HUES48 (cell line): Measurements from ENCODE around the gene NCLN.

Experiments used
- H3K27ac ChIP-seq: one replicate; pipeline ENCODE4 v1.7.0; 2013; ENCODE audit warnings: low read depth, low read length, inconsistent platforms
- H3K27me3 ChIP-seq: 2 replicates; pipeline ENCODE4 v1.6.1; 2013; ENCODE audit warnings: mild to moderate bottlenecking, low read length; ENCODE audit not compliant: control insufficient read depth, insufficient read depth
- H3K36me3 ChIP-seq: 2 replicates; pipeline ENCODE4 v1.6.1; 2013; ENCODE audit warnings: low read length; ENCODE audit not compliant: control insufficient read depth, insufficient read depth
- H3K4me1 ChIP-seq: 2 replicates; pipeline ENCODE4 v1.6.1; 2013; ENCODE audit warnings: mild to moderate bottlenecking, low read length; ENCODE audit not compliant: control insufficient read depth, insufficient read depth
- H3K4me3 ChIP-seq: 2 replicates; pipeline ENCODE4 v1.5.1; 2013; ENCODE audit warnings: mild to moderate bottlenecking, low read depth, low read length
- H3K9ac ChIP-seq: 2 replicates; pipeline ENCODE4 v1.6.1; 2013; ENCODE audit warnings: mild to moderate bottlenecking, low read depth, low read length, moderate library complexity
- H3K9me3 ChIP-seq: 2 replicates; pipeline ENCODE4 v1.6.1; 2013; ENCODE audit warnings: low read length; ENCODE audit not compliant: control insufficient read depth, insufficient read depth

Gene NCLN

DNA sequence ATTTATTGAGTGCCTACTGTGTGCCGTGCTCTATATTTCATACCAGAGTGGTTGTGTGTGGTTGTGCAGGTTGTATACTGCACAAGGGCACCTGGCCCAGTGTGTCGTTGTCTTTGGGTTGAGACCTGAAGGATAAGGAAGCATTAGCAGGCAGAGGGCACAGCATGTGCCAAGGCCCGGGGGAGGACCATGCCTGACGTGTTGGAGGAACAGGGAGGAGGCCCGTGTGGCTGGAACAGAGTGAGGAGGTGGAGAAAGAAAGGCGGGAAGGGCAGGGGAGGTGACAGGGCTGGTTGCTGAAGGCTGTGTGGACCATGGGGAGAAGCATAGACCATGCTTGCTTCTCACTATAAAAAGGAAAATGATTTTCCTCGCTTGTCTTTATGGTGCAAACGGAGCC lies 65.5 kb downstream of the NCLN start:
- Histone ChIP-seq H3K27ac (no peak overlapping the region), H3K4me1 (no peaks in the 10 kb centered on the region), H3K9me3 (no peaks in the 10 kb centered on the region; the same call in 1 of the 2 replicates), H3K27me3 (no peaks in the 10 kb centered on the region), H3K4me3 (no peak overlapping the region), H3K9ac (no peak overlapping the region), H3K36me3 (no peaks in the 10 kb centered on the region)

DNA sequence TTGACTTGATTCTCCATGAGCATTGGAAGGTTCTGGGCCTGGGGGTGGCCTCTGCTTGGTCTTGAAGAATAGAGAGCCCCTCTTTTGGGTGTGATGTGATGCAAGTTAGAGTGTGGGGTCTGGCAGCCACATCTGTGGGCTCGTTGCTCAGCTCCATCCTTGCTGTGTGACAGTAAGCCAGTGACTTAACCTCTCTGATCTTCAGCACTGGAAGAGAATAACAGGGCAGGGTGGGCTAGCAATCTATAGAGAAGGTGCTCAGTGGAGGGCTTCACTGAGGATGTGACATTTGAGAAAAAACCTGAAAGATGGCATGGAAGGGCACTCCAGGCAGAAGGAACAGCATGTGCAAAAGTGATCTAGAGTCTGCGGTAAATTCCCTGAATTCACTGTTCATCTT lies 66.9 kb downstream of the NCLN start:
- H3K27ac ChIP-seq = no peak overlapping the region
- H3K27me3 ChIP-seq = no peaks in the 10 kb centered on the region
- no peak overlapping the region for H3K9ac ChIP-seq

DNA sequence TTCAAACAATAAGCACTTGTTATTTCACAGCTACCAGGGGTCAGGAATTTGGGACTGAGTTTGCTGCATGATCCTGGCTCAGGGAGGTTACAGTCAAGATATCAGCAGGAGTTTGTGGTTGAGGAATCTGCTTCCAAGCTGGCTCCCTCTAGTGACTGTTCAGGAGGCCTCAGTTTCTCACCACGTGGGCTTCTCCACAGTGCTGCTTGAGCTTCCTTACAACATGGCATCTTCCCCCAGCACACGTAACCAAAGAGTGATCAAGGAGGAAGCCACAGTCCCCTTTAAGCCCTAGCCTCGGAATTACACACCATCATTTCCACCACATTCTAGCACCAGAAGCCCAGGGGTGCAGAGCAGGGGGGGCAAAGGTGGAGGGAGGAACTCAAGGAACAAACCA lies 67.5 kb downstream of the NCLN start:
- Histone ChIP-seq H3K9ac (no peak overlapping the region), H3K27me3 (no peaks in the 10 kb centered on the region), H3K27ac (no peak overlapping the region), H3K36me3 (no peaks in the 10 kb centered on the region), H3K4me3 (no peak overlapping the region), H3K9me3 (no peaks in the 10 kb centered on the region; the same call in 1 of the 2 replicates), H3K4me1 (no peaks in the 10 kb centered on the region)

More for the DNA sequence above, 66.9 kb downstream of the NCLN start:
- H3K4me1 ChIP-seq = no peaks in the 10 kb centered on the region
- no peaks in the 10 kb centered on the region; the same call in 1 of the 2 replicates for H3K9me3 ChIP-seq
- H3K36me3 ChIP-seq = no peaks in the 10 kb centered on the region
- H3K4me3 ChIP-seq = no peak overlapping the region

DNA sequence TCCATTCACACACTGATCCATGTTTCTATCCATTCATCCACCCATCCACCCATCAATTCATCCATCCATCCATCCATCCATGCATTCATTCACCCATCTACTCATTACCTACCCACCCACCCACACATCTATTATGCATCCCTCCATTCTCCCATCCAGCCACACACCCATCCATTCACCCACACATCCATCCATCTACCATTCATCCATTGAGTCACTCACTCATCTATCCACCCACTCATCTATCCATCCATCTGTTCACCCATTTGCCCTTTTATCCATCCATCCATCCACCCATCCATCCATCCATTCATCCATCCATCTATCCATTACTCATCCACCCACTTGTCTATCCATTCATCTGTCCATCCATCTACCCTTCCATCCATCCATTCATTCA lies 68.8 kb downstream of the NCLN start:
- Histone ChIP-seq H3K4me3 (no peak overlapping the region), H3K27me3 (no peaks in the 10 kb centered on the region), H3K9ac (no peak overlapping the region), H3K9me3 (no peaks in the 10 kb centered on the region; the same call in 1 of the 2 replicates), H3K36me3 (no peaks in the 10 kb centered on the region), H3K27ac (no peak overlapping the region), H3K4me1 (no peaks in the 10 kb centered on the region)

DNA sequence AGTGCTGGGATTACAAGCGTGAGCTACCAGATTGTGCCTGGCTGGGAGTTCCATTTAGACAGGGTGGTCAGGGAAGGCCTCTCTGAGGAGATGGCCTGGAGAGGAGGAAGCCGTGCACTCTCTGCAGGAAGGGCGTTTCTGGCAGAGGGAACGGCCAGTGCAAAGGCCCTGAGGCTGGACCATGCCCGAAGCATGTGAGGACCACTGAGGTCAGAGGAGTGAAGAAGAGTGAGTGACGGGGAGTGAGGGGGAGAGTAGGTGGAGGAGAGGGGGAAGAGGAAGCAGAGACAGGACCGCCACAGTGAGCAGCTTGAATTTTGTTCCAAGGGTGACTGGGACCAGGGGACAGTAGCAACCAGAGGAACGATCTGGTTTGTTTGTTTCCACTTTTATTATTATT lies 71.3 kb downstream of the NCLN start:
- H3K27me3 ChIP-seq = no peaks in the 10 kb centered on the region
- H3K36me3 ChIP-seq = no peaks in the 10 kb centered on the region
- no peaks in the 10 kb centered on the region; the same call in 1 of the 2 replicates for H3K9me3 ChIP-seq
- no peaks in the 10 kb centered on the region for H3K4me1 ChIP-seq
- H3K27ac ChIP-seq = no peak overlapping the region
- no peak overlapping the region for H3K4me3 ChIP-seq
- no peak overlapping the region for H3K9ac ChIP-seq
